Measurements from ENCODE around the gene NT5M.
"Not testable (repeated sequence)": the region's sequence is repeated elsewhere in the genome, so short reads cannot be mapped to it uniquely, and the experiment has no call there.

NT5M gene

DNA sequence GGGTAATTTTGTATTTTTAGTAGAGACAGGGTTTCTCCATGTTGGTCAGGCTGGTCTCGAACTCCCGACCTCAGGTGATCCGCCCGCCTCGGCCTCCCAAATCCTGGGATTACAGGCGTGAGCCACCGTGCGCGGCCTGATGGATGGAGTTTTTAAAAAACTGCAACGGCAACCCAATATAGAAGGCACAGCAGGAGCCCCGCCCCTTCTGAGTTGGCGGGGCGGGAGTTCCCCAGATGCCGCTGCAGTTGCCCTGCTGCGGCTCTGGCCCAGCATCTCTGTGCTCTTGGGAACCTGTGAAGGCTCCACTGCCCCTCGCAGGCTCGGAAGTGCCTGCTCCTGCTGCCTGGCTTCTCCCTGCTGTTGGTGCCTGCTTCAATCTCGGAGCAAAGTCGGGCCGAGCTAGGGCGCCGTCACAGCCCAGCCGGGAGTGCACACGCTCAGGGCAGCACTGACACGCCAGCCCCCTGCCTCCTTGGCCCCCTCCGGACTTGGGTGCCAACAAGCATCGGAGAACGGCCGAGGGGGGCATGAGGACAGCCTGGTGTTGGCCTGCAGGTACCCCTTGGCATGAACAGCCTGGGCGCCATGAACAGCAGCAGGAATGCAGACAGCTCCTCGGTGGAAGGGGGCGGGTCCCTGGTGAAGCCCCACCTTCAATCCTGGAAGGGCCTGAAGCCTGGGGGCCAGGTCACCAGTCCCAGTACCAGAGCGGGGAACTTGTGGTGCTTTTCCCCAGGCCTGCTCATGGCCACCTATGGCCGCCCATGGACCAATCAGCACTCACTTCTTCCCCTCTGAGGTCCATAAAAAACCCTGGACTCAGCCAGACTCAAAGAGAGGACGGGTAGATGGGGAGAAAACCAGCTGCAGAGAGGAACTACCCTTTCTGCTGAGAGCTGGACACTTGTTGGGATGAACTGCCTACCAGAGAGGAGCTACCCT is 2.3 kb upstream of the NT5M start:
- in situ Hi-C loops (cut with HindIII; ENCODE audit: low sequenced_read_pairs) = no loop called here

DNA sequence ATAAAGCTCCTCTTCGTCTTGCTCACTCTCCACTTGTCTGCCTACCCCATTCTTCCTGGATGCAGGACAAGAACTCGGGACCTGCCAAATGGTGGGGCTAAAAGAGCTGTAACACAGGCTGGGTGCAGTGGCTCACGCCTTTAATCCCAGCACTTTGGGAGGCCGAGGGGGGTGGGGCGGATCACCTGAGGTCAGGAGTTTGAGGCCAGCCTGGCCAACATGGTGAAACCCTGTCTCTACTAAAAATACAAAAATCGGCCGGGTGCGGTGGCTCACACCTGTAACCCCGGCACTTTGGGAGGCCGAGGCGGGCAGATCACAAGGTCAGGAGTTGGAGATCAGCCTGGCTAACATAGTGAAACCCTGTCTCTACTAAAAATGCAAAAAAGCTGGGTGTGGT is 1.5 kb upstream of the NT5M start:
- in situ Hi-C loops (cut with HindIII; ENCODE audit: low sequenced_read_pairs) = not testable (repeated sequence)

DNA sequence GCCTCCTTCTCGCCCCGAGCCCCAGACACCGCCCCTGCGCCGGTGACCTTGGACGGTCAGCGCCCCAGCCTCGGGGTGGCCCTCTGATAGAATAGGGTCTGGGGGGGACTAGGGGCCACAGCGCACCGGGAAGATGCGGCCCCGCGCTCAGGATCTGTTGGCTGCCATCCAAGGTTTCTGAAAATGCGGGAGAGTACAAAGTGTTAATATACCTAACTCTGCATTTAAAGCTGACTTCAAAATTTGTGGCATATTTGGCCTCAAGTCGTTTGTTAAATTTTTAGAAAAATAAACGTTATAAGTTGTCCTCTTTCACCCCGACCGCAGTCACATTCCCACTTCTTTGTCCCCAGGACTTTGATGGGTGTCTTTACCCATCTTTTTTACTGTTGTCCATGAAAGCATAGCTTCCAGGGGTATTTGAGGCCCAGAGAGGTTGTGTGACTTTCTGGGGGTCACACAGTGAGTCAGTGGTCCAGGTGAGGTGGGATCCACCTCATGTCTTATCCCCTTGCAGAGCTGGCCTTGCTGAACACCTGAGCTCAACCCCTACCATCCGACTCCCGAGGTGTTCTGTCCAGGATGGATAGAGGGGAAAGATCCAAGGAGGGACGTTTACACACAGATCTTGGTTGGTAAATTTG is 796 bp downstream of the NT5M start:
- in situ Hi-C loops (cut with HindIII; ENCODE audit: low sequenced_read_pairs) = no loop called here

DNA sequence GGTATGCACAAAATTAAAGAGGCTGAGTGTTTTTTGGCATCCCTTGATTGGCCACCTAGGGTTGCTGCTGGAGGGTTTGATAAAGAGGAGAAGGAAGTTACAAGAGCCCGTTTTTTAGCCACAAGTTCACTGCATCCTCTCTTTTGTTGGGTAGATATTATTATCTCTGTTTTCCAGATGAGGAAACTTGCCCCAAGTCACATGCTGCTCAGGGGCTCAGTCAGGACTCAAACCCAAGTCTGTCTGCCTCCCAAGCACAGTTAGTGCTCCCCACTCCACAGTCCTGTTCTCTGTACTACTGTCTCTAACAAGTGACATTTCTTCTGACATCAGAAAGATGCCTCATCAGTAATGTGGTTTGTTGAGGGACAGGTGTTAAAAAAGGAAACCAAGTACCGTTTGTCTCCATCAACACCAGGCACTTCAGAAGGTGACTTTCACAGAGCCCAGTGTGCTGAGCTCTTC is 1.4 kb downstream of the NT5M start:
- in situ Hi-C loops (cut with HindIII; ENCODE audit: low sequenced_read_pairs) = no loop called here

- in situ Hi-C loops (cut with HindIII; ENCODE audit: low sequenced_read_pairs) = no loop called here
Observed at GRCh38 chr17:17305281-17305801, 2.2 kb downstream of the NT5M start.

GRCh38 chr17:17309356-17309755 is 6.2 kb downstream of the NT5M start:
- in situ Hi-C loops (cut with HindIII; ENCODE audit: low sequenced_read_pairs) = no loop called here

DNA sequence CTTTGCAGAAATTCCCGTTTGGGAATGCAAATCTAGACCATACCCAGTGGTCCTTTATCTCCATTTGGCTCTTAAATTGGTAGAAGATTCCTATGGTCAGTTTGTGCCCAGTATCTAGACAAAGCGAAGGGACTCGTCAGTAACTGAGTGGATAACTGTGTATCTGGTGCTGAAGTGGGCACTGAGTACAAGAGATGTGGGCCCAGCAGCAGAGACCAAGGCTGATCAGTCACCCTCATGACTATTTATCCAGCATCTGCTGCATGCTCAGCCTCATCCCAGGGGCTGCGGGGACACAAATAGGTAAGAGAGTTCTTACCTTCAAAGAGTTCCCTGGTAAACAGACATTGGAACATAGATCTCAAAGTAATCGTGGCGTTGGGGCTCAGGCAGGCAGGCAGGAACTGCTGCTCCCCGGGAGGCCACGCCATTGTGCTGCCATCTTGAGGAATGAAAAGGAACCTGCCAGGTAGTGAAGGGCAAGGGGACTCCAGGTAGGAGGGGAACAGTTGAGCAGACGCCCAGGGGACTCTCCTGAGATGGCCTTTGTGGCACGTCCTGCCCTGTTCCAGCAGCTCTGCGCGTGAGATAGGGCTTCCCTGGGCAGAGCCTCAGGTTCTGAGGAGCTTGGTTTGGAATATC is 10.3 kb downstream of the NT5M start:
- in situ Hi-C loops (cut with HindIII; ENCODE audit: low sequenced_read_pairs) = no loop called here

DNA sequence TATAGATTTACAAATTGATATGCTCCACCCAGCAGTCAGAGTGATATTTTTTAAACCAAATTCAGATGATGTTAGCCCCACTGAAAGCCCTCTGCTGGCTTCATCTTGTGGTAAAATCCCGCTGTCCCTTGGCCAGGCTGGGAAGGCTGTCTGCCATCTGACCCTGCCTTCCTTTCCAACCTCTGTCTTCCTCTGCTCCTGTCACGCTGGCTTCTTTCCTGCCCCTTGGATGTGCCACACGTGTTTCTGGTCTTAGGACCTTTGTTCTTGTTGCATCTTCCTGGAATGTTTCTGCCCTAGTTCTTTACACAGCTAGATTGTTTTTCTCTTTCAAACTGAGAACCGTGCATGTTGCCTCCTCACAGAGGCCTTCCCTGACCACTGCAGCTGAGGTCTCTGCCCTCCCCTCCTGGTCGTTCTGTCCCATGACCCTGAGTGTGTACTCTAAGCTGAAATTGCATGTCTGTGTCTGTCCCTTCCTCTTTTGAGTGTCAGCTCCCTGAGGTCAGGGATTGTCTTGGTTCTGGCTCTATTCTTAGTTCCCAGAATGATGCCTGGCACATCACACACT is 11.4 kb downstream of the NT5M start:
- in situ Hi-C loops (cut with HindIII; ENCODE audit: low sequenced_read_pairs) = no loop called here

GRCh38 chr17:17315142-17315821 is 12.1 kb downstream of the NT5M start:
- in situ Hi-C loops (cut with HindIII; ENCODE audit: low sequenced_read_pairs) = no loop called here

DNA sequence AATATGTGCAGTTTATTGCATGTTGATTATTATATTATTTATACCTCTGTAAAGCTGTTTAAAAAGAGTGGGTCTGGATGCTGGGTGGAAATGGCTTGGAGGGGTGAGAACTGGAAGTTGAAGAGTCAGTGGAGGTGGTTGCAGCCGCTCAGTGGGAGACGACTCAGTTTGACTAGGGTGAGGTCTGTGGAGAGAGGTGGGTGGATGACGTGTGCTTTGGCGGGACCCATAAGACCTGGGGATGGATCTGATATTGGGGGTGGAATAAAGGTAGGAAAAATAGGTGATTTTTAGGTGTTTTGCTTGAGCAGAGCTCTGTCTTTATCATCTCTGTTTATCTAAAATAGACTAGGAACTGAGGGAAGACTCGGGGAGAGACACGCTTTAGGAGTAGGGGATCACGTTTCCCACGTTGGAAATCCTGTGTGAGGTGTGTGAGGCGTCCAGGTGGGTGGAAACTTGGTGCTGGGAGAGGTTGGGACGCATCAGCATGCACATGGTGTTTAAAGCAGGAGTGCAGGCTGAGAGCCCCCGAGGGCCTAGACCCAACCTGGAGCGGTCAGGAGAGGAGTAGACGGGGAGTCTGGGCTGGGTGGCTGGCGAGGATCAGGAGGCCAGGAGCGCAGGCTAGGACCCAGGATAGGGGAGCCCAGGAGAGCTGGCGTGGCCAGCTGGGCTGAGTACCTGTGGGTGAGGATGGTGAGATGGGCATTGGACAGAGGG is 17.2 kb downstream of the NT5M start:
- in situ Hi-C loops (cut with HindIII; ENCODE audit: low sequenced_read_pairs) = no loop called here

- in situ Hi-C loops (cut with HindIII; ENCODE audit: low sequenced_read_pairs) = no loop called here
Observed at GRCh38 chr17:17320911-17321220, 17.7 kb downstream of the NT5M start.

GRCh38 chr17:17321356-17322025 is 18.3 kb downstream of the NT5M start:
- in situ Hi-C loops (cut with HindIII; ENCODE audit: low sequenced_read_pairs) = no loop called here

DNA sequence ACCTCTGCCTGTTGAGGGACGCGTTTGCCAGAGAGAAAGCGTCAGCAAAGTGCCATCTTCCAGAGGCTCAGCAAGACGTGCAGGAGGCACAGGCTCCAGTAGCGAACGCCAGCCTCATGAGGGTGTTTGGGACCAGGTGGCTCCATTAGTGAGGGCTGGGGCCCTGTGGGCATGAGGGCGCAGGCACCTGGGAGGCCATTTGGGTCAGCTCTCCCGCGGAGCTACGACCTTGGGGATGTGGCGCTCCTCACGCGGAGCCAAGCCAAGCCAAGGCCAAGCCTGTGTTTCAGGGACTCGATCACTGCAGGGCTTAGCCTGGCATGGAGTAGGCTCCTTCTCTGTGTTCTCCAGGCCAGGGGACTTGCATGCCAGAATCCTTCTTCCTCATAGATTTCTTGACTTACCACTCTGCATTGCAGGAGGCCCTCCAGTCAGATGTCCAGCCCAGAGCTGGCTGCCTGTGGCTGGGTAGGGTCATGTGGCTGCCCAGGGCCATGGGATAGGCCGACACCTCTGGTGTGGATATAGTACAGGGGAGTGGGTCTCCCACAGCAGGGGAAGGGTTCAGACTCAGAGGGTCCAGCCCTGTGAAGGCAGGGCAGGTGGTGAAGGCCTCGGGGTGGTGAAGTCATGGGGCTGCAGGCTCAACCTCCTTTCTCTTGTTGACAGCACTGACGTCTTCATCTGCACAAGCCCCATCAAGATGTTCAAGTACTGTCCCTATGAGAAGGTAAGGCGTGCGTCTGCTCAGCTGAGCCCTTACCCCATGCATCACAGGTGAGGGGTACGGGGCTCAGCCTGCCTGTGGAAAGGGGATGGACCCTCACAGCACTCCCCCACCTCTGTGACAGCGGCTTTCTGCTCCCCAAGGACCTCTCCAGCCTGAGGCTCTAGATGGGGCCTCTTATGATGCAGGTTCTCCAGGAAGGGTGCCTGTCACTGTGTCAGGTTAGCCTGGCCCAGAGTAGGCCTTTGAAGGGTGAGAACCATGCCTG is 19.6 kb downstream of the NT5M start:
- in situ Hi-C loops (cut with HindIII; ENCODE audit: low sequenced_read_pairs) = no loop called here

DNA sequence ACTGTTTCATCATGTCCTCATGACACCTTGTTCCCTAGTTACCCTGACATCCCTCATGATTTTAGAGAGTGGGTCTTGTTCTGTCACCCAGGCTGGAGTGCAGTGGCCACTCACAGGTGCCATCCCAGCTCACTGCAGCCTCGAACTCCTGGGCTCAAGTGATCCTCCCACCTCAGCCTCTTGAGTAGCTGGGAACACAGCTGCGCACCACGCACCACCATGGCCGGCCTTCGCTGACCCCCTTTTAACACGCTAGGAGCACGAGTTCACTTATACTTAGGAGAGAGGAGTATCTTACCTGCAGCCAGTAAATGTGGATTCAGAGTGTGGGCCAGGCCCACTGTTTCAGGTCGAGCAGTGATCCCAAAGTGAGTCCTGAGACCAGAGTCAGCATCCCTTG is 21.4 kb downstream of the NT5M start:
- in situ Hi-C loops (cut with HindIII; ENCODE audit: low sequenced_read_pairs) = no loop called here

- in situ Hi-C loops (cut with HindIII; ENCODE audit: low sequenced_read_pairs) = no loop called here
Observed at GRCh38 chr17:17325228-17325627, 22.1 kb downstream of the NT5M start.

DNA sequence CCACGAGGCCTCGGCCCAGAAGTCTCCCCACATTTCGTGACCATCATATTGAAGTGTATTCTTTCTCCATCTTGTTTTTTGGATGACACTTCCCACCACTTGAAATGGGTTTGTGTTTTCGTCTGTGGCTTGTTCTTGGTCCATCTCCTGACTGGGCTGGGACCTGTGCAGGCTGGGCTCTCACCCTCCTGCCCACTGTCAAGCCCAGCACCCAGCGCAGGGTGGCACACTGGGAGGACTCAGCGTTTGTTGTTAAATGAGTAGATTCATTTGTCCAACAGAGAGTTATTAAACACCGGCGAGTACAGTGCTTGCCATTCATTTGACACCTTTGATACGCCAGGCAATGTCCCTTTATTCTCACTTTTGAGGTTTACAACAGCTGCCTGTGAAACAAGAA is 22.6 kb downstream of the NT5M start:
- in situ Hi-C loops (cut with HindIII; ENCODE audit: low sequenced_read_pairs) = no loop called here

- in situ Hi-C loops (cut with HindIII; ENCODE audit: low sequenced_read_pairs) = no loop called here
Observed at GRCh38 chr17:17326275-17326875, 23.2 kb downstream of the NT5M start.

DNA sequence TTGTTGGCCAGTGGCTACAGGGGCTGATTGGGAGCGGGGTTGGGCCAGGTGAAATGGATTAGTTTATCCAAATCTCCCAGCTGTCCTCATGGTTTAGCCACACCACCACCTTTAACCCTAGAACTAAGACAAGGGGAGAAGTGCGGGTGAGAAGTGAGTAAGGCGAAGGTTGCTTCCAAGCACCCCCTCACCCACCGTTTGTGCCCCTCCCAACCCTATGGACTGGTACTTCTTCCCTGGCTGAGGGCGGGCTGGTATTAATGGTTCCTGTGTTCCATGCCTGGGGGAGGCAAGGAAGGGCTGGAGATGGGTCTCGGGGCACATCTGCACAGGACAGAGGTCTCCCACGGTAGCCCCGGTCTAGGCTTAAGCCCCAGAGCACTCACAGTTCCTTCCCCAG is 25.1 kb downstream of the NT5M start:
- in situ Hi-C loops (cut with HindIII; ENCODE audit: low sequenced_read_pairs) = no loop called here
